Activated CD8-positive, alpha-beta T cell treated with anti-CD3 and anti-CD28 coated beads for 36 hours (primary cell): ENCODE measurements around the gene PAWR. TPM values are rescaled to one million over a fixed set of nuclear protein-coding genes. Genes with fewer than 3 reads are reported as not detected.

Experiments used
- ATAC-seq: fragments of 200-7000 bp; cut with Tn5 transposase; one replicate; pipeline ENCODE4 v1.10.0; 2021; ENCODE audit warnings: mild to moderate bottlenecking, moderate library complexity
- CTCF ChIA-PET: fragments of 350-600 bp; sonication (Branson Sonifier 250); formaldehyde crosslinking; loops from one replicate; lab custom pipeline; 2021; ENCODE audit warnings: antibody characterized with exemption; lab: Charles Lee
- POLR2A ChIA-PET: fragments of 350-600 bp; sonication (Branson Sonifier 250); formaldehyde crosslinking; loops from one replicate; lab custom pipeline; 2021; ENCODE audit warnings: antibody characterized with exemption; lab: Charles Lee
- DNase-seq: peaks from one replicate; pipeline ENCODE4 v3.0.0-alpha.2; 2020
- H3K27ac Mint-ChIP-seq: one replicate; pipeline ENCODE4 v1.8.0; 2021; ENCODE audit warnings: mild to moderate bottlenecking, mixed read lengths
- H3K27me3 Mint-ChIP-seq: one replicate; pipeline ENCODE4 v1.8.0; 2021; ENCODE audit warnings: mixed read lengths
- H3K36me3 Mint-ChIP-seq: one replicate; pipeline ENCODE4 v1.8.0; 2021; ENCODE audit warnings: low read depth, mixed read lengths
- H3K4me1 Mint-ChIP-seq: one replicate; pipeline ENCODE4 v1.8.0; 2021; ENCODE audit warnings: low read depth, mixed read lengths
- H3K4me3 Mint-ChIP-seq: one replicate; pipeline ENCODE4 v1.8.0; 2021; ENCODE audit warnings: mild to moderate bottlenecking, moderate library complexity, mixed read lengths
- H3K9me3 Mint-ChIP-seq: one replicate; pipeline ENCODE4 v1.8.0; 2021; ENCODE audit warnings: mixed read lengths
- CTCF ChIP-seq: fragments of 200-600 bp; IDR thresholded peaks from one replicate; pipeline ENCODE4 v1.8.0; 2022; ENCODE audit warnings: antibody characterized with exemption, mild to moderate bottlenecking
- intact Hi-C: fragments of 100-400 bp; cut with micrococcal nuclease; formaldehyde crosslinking; loops from one replicate; pipeline ENCODE4 v1.10.0; 2022
- total RNA-seq, 2 experiments: library from RNA; stranded (reverse); gene quantifications; one replicate each; pipeline ENCODE4 v1.2.3, GENCODE V29; 2021

PAWR gene
- total RNA-seq, 2 experiments from 2014 or later, result 5.5 to 5.8 TPM

- no peak overlapping the region for H3K4me3 Mint-ChIP-seq
- POLR2A ChIA-PET, result no interaction called here
- H3K27me3 Mint-ChIP-seq, result peaks cover 3% of the 10 kb centered on the region
- ATAC-seq (no peak), DNase-seq (no peak)
- H3K9me3 Mint-ChIP-seq, result no peaks in the 10 kb centered on the region
- H3K4me1 Mint-ChIP-seq, result no peaks in the 10 kb centered on the region
- intact Hi-C loops, result no loop called here
- no peak for TF ChIP-seq CTCF
- no peak overlapping the region for H3K27ac Mint-ChIP-seq
- H3K36me3 Mint-ChIP-seq, result no peaks in the 10 kb centered on the region
- CTCF ChIA-PET, result no interaction called here
Observed at GRCh38 chr12:79717006-79717405, 26.2 kb upstream of the PAWR start.

GRCh38 chr12:79715308-79715707, 24.5 kb upstream of the PAWR start:
- no peaks in the 10 kb centered on the region for H3K9me3 Mint-ChIP-seq
- H3K4me1 Mint-ChIP-seq, result no peaks in the 10 kb centered on the region
- no peak for TF ChIP-seq CTCF
- no peak for DNase-seq
- no peaks in the 10 kb centered on the region for H3K36me3 Mint-ChIP-seq
- H3K27me3 Mint-ChIP-seq, result peaks cover 9% of the 10 kb centered on the region
- H3K27ac Mint-ChIP-seq, result no peak overlapping the region
- ChIA-PET POLR2A (no interaction called here), CTCF (no interaction called here)
- ATAC-seq, result no peak
- intact Hi-C loops, result no loop called here
- no peak overlapping the region for H3K4me3 Mint-ChIP-seq

GRCh38 chr12:79710707-79711483, 20.1 kb upstream of the PAWR start:
- peaks cover 12% of the 10 kb centered on the region for H3K27me3 Mint-ChIP-seq
- no peaks in the 10 kb centered on the region for H3K4me1 Mint-ChIP-seq
- intact Hi-C loops, result no loop called here
- no peak overlapping the region for H3K4me3 Mint-ChIP-seq
- no peaks in the 10 kb centered on the region for H3K36me3 Mint-ChIP-seq
- no peaks in the 10 kb centered on the region for H3K9me3 Mint-ChIP-seq
- DNase-seq (no peak), ATAC-seq (no peak)
- no peak for TF ChIP-seq CTCF
- POLR2A ChIA-PET, result interaction anchor here (0.7 kb wide), 1 partner anchor 496 kb away, joined by 3 read pairs; no protein-coding TSS in a partner anchor
- H3K27ac Mint-ChIP-seq, result no peak overlapping the region
- CTCF ChIA-PET, result no interaction called here

GRCh38 chr12:79707830-79708229, 17.1 kb upstream of the PAWR start:
- DNase-seq (no peak), ATAC-seq (no peak)
- intact Hi-C loops, result no loop called here
- no peak overlapping the region for H3K27ac Mint-ChIP-seq
- ChIA-PET CTCF (no interaction called here), POLR2A (no interaction called here)
- no peak overlapping the region for H3K4me3 Mint-ChIP-seq
- no peaks in the 10 kb centered on the region for H3K36me3 Mint-ChIP-seq
- H3K9me3 Mint-ChIP-seq, result no peaks in the 10 kb centered on the region
- TF ChIP-seq CTCF, result no peak
- H3K4me1 Mint-ChIP-seq, result no peaks in the 10 kb centered on the region
- peaks cover 12% of the 10 kb centered on the region for H3K27me3 Mint-ChIP-seq

- ChIA-PET POLR2A (no interaction called here), CTCF (no interaction called here)
- Mint-ChIP-seq H3K27ac (no peak overlapping the region), H3K36me3 (no peaks in the 10 kb centered on the region), H3K4me1 (no peaks in the 10 kb centered on the region), H3K27me3 (peaks cover 8% of the 10 kb centered on the region), H3K4me3 (no peak overlapping the region), H3K9me3 (no peaks in the 10 kb centered on the region)
- intact Hi-C loops, result no loop called here
- ATAC-seq, result no peak
- no peak for DNase-seq
- no peak for TF ChIP-seq CTCF
Observed at GRCh38 chr12:79706676-79707075, 15.9 kb upstream of the PAWR start.
